Limb (tissue), 2 donors: ENCODE data around the gene PSTPIP2.
"Not testable (repeated sequence)": the region's sequence is repeated elsewhere in the genome, so short reads cannot be mapped to it uniquely, and the experiment has no call there.

Experiments
- DNase-seq, 2 donors: peaks; one replicate each; pipeline ENCODE4 v3.0.0-alpha.2; 2016; ENCODE audit errors: extremely low spot score in 2 of 2

PSTPIP2 gene

GRCh38 chr18:45991788-45992187, 80.3 kb downstream of the PSTPIP2 start:
- no peak for DNase-seq

- DNase-seq, result no peak
These were observed 87.4 kb downstream of the PSTPIP2 start for GRCh38 chr18:45984546-45985235.

DNA sequence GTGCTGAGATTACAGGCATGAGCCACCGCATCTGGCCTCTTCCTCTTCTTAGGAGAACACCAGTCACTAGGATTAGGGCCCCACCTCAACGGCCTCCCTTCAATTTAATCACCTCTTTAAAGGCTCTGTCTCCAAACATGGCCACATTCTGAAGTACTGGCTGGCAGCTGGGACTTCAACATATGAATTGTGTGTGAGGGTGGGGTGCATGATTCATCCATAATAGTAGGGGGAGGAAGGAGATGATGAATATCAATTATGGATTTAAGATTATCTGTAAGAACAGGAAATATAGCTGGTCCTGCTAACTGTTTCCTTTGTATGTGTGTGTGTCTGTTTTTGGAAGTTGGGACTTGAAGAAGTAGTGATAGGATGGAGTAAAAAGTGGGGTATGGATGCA, 90.2 kb downstream of the PSTPIP2 start:
- no peak for DNase-seq

DNA sequence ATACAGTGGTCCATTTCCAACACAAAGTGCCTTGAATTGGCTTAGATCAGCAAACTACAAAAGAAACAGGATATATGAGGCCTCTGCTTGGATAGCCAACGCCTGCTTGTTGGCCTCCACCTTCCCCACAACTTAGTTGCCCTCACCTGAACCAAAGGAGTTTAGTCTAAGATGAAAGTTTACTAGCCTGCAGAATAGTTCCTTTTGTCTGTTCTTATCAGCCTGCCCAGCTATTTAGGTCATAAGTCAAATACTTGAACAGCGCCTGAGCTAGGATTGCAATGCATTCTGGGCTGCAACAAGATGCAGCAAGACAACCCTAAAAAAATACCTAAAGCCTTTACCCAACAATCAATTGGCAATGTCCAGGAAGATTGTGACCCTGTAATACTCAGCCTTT, 91.8 kb downstream of the PSTPIP2 start:
- DNase-seq, result no peak

DNA sequence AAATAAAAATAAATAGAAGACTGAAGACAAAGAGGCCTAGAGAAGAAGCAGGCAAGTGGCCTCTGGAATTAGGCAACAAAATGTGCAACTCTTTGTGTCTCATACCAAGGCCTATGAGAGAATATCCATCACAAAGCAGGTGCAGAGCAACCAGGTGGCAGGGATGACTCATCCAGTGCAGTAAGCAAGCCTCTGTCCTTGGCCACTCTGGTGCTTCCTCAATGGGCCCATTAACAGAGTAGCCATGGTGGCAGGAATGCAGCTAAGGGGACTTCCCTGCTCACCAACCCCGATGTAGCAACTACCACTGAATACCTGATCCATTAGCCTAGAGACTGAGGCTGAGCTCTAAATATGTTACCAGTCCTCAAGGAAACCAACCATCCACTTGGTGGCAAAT, 94.0 kb downstream of the PSTPIP2 start:
- DNase-seq, result no peak

- DNase-seq, result no peak
These were observed 95.1 kb downstream of the PSTPIP2 start for GRCh38 chr18:45976974-45977373.

DNA sequence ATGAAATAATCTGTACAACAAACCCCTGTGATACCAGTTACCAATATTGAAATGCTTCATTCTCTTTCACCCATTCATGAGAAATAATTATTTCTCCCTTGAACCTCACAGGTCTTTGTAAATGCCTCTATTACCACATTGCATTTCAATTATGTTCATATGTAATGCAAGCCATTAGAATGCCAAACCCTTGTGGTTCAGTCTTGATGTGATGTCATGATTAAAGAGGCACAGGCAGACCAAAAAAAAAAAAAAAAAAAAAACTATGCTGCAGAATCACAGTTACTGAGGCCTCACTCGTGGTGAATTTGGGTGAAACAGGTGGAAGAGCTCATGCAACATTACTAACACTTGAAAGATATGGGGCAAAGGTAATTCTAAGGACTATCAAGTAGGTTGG, 95.5 kb downstream of the PSTPIP2 start:
- DNase-seq, result no peak

DNA sequence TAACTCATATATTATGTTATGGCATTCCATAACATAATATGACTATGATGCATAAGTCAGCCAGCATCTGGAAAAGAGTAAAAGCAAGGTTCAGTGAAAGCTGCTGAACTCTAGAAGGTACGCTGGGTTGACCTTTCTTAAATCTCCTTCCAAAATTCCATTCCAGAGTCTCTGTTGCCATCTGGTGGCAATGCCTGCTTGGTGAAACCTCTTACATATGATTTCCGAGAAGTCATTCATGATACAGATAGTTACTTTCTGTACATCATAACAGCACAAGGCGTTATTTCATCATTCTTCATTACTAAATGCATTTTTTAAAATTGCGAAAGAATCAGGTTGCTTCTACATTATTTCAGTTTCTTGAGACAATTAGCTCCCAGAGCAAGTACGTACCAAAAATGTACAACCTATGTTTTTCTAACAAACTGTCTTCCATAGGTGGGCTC, 97.9 kb downstream of the PSTPIP2 start:
- DNase-seq, result peak; percentile 60 to 68

DNA sequence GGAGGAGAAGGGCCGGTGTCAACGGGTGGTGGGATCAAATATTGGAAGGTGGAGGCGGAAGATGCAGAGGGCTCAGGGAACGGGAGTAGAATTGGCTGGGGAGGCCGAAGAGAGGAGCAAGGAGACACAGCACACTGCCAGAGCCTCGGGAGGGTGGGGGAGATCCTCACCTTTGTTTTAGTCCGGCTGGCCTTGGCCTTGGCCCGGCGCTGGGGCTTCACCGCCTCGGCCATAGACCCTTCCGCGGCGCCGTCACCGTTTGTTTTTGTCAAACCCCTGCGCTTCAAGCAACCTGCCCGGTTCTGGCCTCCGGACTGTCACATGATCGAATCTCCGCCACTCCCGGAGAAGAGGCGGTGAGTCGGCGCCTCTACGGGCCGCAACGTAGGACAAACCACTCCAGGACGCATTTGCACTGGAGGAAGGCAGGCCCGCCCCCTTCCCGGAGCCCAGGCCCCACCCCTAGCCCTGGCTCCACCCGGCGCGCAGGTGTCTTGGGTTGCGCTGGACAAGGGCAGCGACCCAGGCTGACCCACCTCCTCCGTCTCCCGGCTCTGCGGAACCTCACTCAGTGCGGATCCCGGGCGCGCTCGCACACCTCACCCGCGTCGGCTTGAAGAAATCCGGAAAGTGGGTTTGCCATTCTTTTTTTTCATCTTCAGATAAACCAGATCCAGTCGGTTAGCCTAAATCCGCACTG, 104.9 kb downstream of the PSTPIP2 start, which contains the start of gene EPG5:
EPG5 (minus strand) TSS at position 323 of the 700 bp plus-strand sequence; CDS start at position 233, 90 bp downstream.
- peak; percentile 92 to 96 for DNase-seq

GRCh38 chr18:45964913-45965312, 107.1 kb downstream of the PSTPIP2 start:
- not testable (repeated sequence) for DNase-seq

- no peak for DNase-seq
These were observed 109.2 kb downstream of the PSTPIP2 start for GRCh38 chr18:45962866-45963265.

- no peak for DNase-seq
These were observed 109.6 kb downstream of the PSTPIP2 start for GRCh38 chr18:45962461-45962860.

GRCh38 chr18:45959484-45959883, 112.6 kb downstream of the PSTPIP2 start:
- DNase-seq, result not testable (repeated sequence)

GRCh38 chr18:45958730-45959129, 113.3 kb downstream of the PSTPIP2 start:
- DNase-seq, result no peak

GRCh38 chr18:45958027-45958426, 114.0 kb downstream of the PSTPIP2 start:
- DNase-seq, result no peak

DNA sequence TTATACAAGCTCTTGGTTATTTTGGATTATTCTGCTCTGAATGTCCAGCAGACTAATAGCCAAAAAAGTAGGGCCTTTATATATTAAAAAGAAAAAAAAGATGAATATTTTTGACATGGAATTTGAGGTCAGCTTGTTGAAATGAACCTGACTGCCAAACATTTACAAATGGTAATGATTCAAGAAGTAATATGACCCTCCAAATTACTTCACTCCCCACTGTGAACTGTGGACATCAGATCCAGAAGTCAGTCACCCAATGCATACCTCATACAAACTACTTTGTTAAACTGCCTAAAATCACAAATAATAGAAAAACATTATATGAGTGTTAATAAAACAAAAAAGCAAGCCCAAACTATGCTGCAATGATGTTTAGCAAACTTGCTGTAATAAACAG, 115.0 kb downstream of the PSTPIP2 start:
- DNase-seq, result no peak

GRCh38 chr18:45954070-45954934, 117.8 kb downstream of the PSTPIP2 start:
- DNase-seq, result no peak

GRCh38 chr18:45951016-45951714, 120.9 kb downstream of the PSTPIP2 start:
- no peak for DNase-seq

GRCh38 chr18:45945669-45946068, 126.4 kb downstream of the PSTPIP2 start:
- no peak for DNase-seq

GRCh38 chr18:45940724-45941123, 131.3 kb downstream of the PSTPIP2 start:
- no peak for DNase-seq

GRCh38 chr18:45939236-45939635, 132.8 kb downstream of the PSTPIP2 start:
- DNase-seq, result no peak
